ENCODE results near the gene WDSUB1.

The WDSUB1 gene

DNA sequence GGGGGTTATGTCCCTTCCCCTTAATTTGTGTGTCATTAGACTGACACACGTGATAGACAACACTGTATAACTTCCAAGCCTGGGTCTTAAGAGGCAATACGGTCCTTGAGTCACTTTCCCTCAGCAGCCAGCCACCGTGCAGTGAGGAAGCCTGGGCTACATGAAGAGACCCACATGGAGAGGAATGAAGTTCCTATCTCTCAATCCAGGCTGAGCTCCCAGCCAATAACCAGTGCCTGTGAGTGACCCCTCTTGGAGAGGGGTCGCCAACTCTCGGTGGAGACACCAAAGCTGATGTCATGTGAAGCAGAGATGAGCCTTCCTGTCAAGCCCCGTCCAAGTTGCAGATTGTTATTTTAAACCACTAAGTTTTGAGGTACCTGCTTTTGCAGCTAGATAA is 5.7 kb upstream of the WDSUB1 start:
- peaks cover under 1% of the 10 kb centered on the region for H3K79me1 ChIP-seq (ENCODE audit: low read length)
- H4K12ac ChIP-seq (ENCODE audit: low read depth, low read length), result no peak overlapping the region
- no peaks in the 10 kb centered on the region for H3K36me3 ChIP-seq (ENCODE audit: control insufficient read depth in 1 of 2, insufficient read depth in 2 of 2, low read length in 2 of 2)
- H4K91ac ChIP-seq (ENCODE audit: low read depth, low read length), result no peak overlapping the region
- no CpG with 5 or more reads among the region's 6 CpGs for WGBS (ENCODE audit: extremely low coverage, insufficient coverage, insufficient read length)
- H2AFZ ChIP-seq (ENCODE audit: insufficient read depth, low read length, poor library complexity), result no peak overlapping the region
- H3K9ac ChIP-seq (ENCODE audit: low read length), result no peak overlapping the region
- H3K4ac ChIP-seq (ENCODE audit: low read depth, low read length), result no peak overlapping the region
- H3K23ac ChIP-seq (ENCODE audit: low read length), result peak overlapping the region; percentile 17
- H3K4me2 ChIP-seq (ENCODE audit: low read length), result no peak overlapping the region
- H3K4me1 ChIP-seq (ENCODE audit: control insufficient read depth in 1 of 2, insufficient read depth in 2 of 2, low read length in 2 of 2), result peaks cover 4% of the 10 kb centered on the region in 2 experiments
- no peak overlapping the region for H2BK12ac ChIP-seq (ENCODE audit: low read length)
- no peaks in the 10 kb centered on the region for H3K27me3 ChIP-seq (ENCODE audit: insufficient read depth, low read length)
- no peak overlapping the region for H2AK5ac ChIP-seq (ENCODE audit: low read length)
- no peaks in the 10 kb centered on the region for H3K9me3 ChIP-seq (ENCODE audit: insufficient read depth, low read depth, low read length)
- H3K79me2 ChIP-seq (ENCODE audit: control insufficient read depth, insufficient read depth, low read length, poor library complexity), result peaks cover under 1% of the 10 kb centered on the region
- H3K18ac ChIP-seq (ENCODE audit: low read length), result no peak overlapping the region
- no peak overlapping the region for H2BK5ac ChIP-seq (ENCODE audit: low read depth, low read length, poor library complexity)
- no peak overlapping the region for H3K14ac ChIP-seq (ENCODE audit: low read length)
- no peak overlapping the region for H3K4me3 ChIP-seq (ENCODE audit: low read depth, low read length)
- no peak for DNase-seq
- H4K8ac ChIP-seq (ENCODE audit: low read depth, low read length), result no peak overlapping the region
- H3K27ac ChIP-seq (ENCODE audit: low read depth, low read length), result no peak overlapping the region
- H2BK120ac ChIP-seq (ENCODE audit: insufficient read depth, low read length, poor library complexity), result no peak overlapping the region

DNA sequence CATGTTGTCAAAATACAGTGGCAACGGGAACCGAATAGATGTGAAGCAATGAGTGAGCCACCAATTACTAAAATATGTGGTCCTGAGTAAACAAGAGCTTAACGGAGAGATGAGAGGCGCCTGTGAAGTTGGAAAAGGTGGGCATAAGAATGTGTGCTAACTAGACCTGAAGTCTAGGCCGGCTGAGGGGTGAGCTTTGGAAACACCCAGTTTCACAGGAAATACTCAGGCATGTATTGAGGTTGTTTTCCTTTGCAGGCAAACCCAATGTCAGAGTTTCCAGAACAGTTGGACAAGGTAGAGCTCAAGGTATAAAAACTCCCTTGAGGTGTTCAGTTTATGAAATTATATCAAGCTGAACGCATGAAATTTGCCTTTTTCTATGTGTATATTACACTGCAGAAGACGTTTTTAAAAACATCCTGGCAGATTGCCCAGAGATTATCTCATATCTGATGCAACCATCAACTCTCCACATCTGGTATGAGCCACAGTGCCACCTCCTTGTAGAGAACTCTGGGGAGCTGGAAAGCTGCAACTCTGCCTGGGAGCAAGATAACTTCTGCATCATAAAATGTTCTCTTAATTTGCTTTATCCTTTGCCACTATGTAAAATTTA is 3.9 kb upstream of the WDSUB1 start:
- Histone ChIP-seq H3K27ac (ENCODE audit: low read depth, low read length) (no peak overlapping the region), H4K12ac (ENCODE audit: low read depth, low read length) (no peak overlapping the region), H3K79me1 (ENCODE audit: low read length) (peaks cover 9% of the 10 kb centered on the region), H2BK120ac (ENCODE audit: insufficient read depth, low read length, poor library complexity) (no peak overlapping the region), H3K23ac (ENCODE audit: low read length) (no peak overlapping the region), H3K4ac (ENCODE audit: low read depth, low read length) (no peak overlapping the region), H3K9me3 (ENCODE audit: insufficient read depth, low read depth, low read length) (no peaks in the 10 kb centered on the region), H2BK5ac (ENCODE audit: low read depth, low read length, poor library complexity) (no peak overlapping the region), H2AK5ac (ENCODE audit: low read length) (no peak overlapping the region), H2AFZ (ENCODE audit: insufficient read depth, low read length, poor library complexity) (no peak overlapping the region), H3K4me1 (ENCODE audit: control insufficient read depth in 1 of 2, insufficient read depth in 2 of 2, low read length in 2 of 2) (peaks cover 3 to 4% of the 10 kb centered on the region in 2 experiments), H2BK12ac (ENCODE audit: low read length) (no peak overlapping the region), H3K18ac (ENCODE audit: low read length) (no peak overlapping the region), H3K36me3 (ENCODE audit: control insufficient read depth in 1 of 2, insufficient read depth in 2 of 2, low read length in 2 of 2) (no peaks in the 10 kb centered on the region), H3K14ac (ENCODE audit: low read length) (no peak overlapping the region), H3K4me3 (ENCODE audit: low read depth, low read length) (no peak overlapping the region), H3K27me3 (ENCODE audit: insufficient read depth, low read length) (no peaks in the 10 kb centered on the region), H3K4me2 (ENCODE audit: low read length) (no peak overlapping the region), H3K9ac (ENCODE audit: low read length) (no peak overlapping the region), H4K91ac (ENCODE audit: low read depth, low read length) (no peak overlapping the region), H4K8ac (ENCODE audit: low read depth, low read length) (no peak overlapping the region), H3K79me2 (ENCODE audit: control insufficient read depth, insufficient read depth, low read length, poor library complexity) (peaks cover 7% of the 10 kb centered on the region)
- DNase-seq, result peak; percentile 39 to 82
- WGBS (ENCODE audit: extremely low coverage, insufficient coverage, insufficient read length), result no CpG with 5 or more reads among the region's 7 CpGs

DNA sequence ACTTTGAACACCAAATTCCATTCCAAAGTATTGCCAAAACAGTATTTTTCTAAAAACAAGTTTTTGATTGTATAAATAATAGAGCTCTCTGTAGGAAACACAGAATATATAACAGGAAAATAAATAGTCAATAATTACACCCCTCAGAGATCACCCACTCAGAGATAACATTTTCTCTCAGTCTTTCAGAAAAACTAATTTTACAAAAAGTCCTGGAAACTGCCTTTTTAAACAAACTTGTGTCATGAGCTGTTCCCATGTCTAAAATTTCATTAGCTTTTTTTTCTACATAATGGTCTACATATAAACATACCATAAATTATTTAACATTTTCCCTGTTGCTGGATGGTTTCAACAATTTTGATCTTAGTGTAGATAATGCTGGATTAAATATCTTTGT is 1.2 kb upstream of the WDSUB1 start:
- Histone ChIP-seq H2BK12ac (ENCODE audit: low read length) (no peak overlapping the region), H3K18ac (ENCODE audit: low read length) (no peak overlapping the region), H3K9me3 (ENCODE audit: insufficient read depth, low read depth, low read length) (no peaks in the 10 kb centered on the region), H4K12ac (ENCODE audit: low read depth, low read length) (no peak overlapping the region), H2AFZ (ENCODE audit: insufficient read depth, low read length, poor library complexity) (no peak overlapping the region), H3K4me1 (ENCODE audit: control insufficient read depth in 1 of 2, insufficient read depth in 2 of 2, low read length in 2 of 2) (peaks cover 4 to 5% of the 10 kb centered on the region in 2 experiments), H3K4me2 (ENCODE audit: low read length) (no peak overlapping the region), H2BK120ac (ENCODE audit: insufficient read depth, low read length, poor library complexity) (no peak overlapping the region), H3K23ac (ENCODE audit: low read length) (no peak overlapping the region), H4K8ac (ENCODE audit: low read depth, low read length) (no peak overlapping the region), H3K79me1 (ENCODE audit: low read length) (peaks cover 9% of the 10 kb centered on the region), H3K14ac (ENCODE audit: low read length) (no peak overlapping the region), H3K4me3 (ENCODE audit: low read depth, low read length) (no peak overlapping the region), H3K4ac (ENCODE audit: low read depth, low read length) (no peak overlapping the region), H3K36me3 (ENCODE audit: control insufficient read depth in 1 of 2, insufficient read depth in 2 of 2, low read length in 2 of 2) (no peaks in the 10 kb centered on the region), H4K91ac (ENCODE audit: low read depth, low read length) (no peak overlapping the region), H3K9ac (ENCODE audit: low read length) (no peak overlapping the region), H3K27me3 (ENCODE audit: insufficient read depth, low read length) (no peaks in the 10 kb centered on the region), H2BK5ac (ENCODE audit: low read depth, low read length, poor library complexity) (no peak overlapping the region), H2AK5ac (ENCODE audit: low read length) (no peak overlapping the region), H3K79me2 (ENCODE audit: control insufficient read depth, insufficient read depth, low read length, poor library complexity) (peaks cover 7% of the 10 kb centered on the region), H3K27ac (ENCODE audit: low read depth, low read length) (no peak overlapping the region)
- no peak for DNase-seq

DNA sequence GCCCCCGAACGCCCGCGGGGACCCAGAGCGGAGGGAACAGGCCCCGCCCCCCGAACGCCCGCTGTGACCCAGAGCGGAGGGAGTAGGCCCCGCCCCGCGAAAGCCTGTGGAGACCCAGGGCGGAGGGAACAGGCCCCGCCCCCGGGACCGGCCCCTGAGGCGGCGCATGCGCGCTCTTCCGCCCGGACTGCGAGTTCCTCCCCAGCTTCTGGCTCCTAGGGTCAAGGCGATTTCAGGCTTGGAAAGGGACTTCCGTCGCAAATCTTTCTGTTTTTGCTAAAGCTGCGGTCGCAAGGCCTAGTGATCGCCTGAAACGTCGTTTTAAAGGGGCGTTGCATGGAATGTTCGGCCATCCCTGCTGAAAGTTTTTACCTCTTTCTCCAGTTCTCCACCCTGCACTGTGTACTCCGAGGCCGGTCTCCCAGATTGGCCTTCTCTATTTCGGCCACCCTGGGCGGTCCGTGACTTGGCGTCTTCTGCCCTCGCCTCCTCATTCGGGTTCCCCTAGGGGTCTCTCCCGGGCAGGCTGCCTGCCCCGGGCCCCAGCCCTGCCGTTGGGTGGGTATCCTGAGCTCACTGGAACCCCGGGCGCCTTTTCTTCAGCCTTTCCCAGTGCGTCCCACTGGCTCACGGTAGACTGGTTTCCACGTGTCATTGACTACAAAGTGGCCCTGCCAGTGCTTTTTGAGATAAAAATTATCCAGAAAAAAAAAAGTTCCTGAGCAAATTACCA is 372 bp upstream of the WDSUB1 start:
- H2AK5ac ChIP-seq (ENCODE audit: low read length), result peak overlapping the region; percentile 12
- no peak overlapping the region for H3K23ac ChIP-seq (ENCODE audit: low read length)
- H3K79me1 ChIP-seq (ENCODE audit: low read length), result peaks cover 9% of the 10 kb centered on the region
- H3K27ac ChIP-seq (ENCODE audit: low read depth, low read length), result peak overlapping the region; percentile 72
- peak overlapping the region; percentile 92 for H3K4ac ChIP-seq (ENCODE audit: low read depth, low read length)
- H4K91ac ChIP-seq (ENCODE audit: low read depth, low read length), result peak overlapping the region; percentile 95
- peak overlapping the region; percentile 91 for H2AFZ ChIP-seq (ENCODE audit: insufficient read depth, low read length, poor library complexity)
- peak overlapping the region; percentile 11 for H2BK12ac ChIP-seq (ENCODE audit: low read length)
- H4K8ac ChIP-seq (ENCODE audit: low read depth, low read length), result peak overlapping the region; percentile 99
- no peaks in the 10 kb centered on the region for H3K9me3 ChIP-seq (ENCODE audit: insufficient read depth, low read depth, low read length)
- no peaks in the 10 kb centered on the region for H3K36me3 ChIP-seq (ENCODE audit: control insufficient read depth in 1 of 2, insufficient read depth in 2 of 2, low read length in 2 of 2)
- peak overlapping the region; percentile 86 for H3K9ac ChIP-seq (ENCODE audit: low read length)
- no CpG with 5 or more reads among the region's 50 CpGs for WGBS (ENCODE audit: extremely low coverage, insufficient coverage, insufficient read length)
- DNase-seq, result peak; percentile 98 to 100
- peak overlapping the region; percentile 80 for H3K18ac ChIP-seq (ENCODE audit: low read length)
- peak overlapping the region; percentile 81 for H2BK5ac ChIP-seq (ENCODE audit: low read depth, low read length, poor library complexity)
- peak overlapping the region; percentile 81 for H3K14ac ChIP-seq (ENCODE audit: low read length)
- peak overlapping the region; percentile 65 for H3K4me2 ChIP-seq (ENCODE audit: low read length)
- peaks cover 4 to 5% of the 10 kb centered on the region in 2 experiments for H3K4me1 ChIP-seq (ENCODE audit: control insufficient read depth in 1 of 2, insufficient read depth in 2 of 2, low read length in 2 of 2)
- H4K12ac ChIP-seq (ENCODE audit: low read depth, low read length), result peak overlapping the region; percentile 83
- peak overlapping the region; percentile 68 for H2BK120ac ChIP-seq (ENCODE audit: insufficient read depth, low read length, poor library complexity)
- H3K79me2 ChIP-seq (ENCODE audit: control insufficient read depth, insufficient read depth, low read length, poor library complexity), result peaks cover 7% of the 10 kb centered on the region
- H3K4me3 ChIP-seq (ENCODE audit: low read depth, low read length), result peak overlapping the region; percentile 90
- no peaks in the 10 kb centered on the region for H3K27me3 ChIP-seq (ENCODE audit: insufficient read depth, low read length)
